GM10847 (cell line): Measurements from ENCODE around the gene LRRC63.

Experiments
- POLR2A ChIP-seq: IDR thresholded peaks from 2 replicates; pipeline ENCODE4 v1.6.1; 2011; ENCODE audit not compliant: insufficient read length; ENCODE audit errors: extremely low read depth

The LRRC63 gene

GRCh38 chr13:46315036-46315435 is 103.3 kb downstream of the LRRC63 start:
- no peak for TF ChIP-seq POLR2A

GRCh38 chr13:46315491-46316075 is 103.9 kb downstream of the LRRC63 start:
- TF ChIP-seq POLR2A: no peak

- TF ChIP-seq POLR2A: no peak
Observed at GRCh38 chr13:46317120-46317519, 105.4 kb downstream of the LRRC63 start.

- no peak for TF ChIP-seq POLR2A
Observed at GRCh38 chr13:46318986-46319385, 107.3 kb downstream of the LRRC63 start.

GRCh38 chr13:46320406-46320805 is 108.7 kb downstream of the LRRC63 start:
- TF ChIP-seq POLR2A: no peak

- TF ChIP-seq POLR2A: no peak
Observed at GRCh38 chr13:46320821-46321220, 109.1 kb downstream of the LRRC63 start.

GRCh38 chr13:46321494-46322225 is 109.9 kb downstream of the LRRC63 start:
- no peak for TF ChIP-seq POLR2A

GRCh38 chr13:46324976-46325375 is 113.2 kb downstream of the LRRC63 start:
- TF ChIP-seq POLR2A: no peak
